Lower leg skin (tissue), 3 donors: ENCODE results near the gene VPS41.

Source experiments
- CTCF ChIP-seq, 3 donors: fragments of 450-650 bp; IDR thresholded peaks; one replicate each; pipeline ENCODE4 v1.5.1; 2016; ENCODE audit warnings: antibody characterized with exemption in 3 of 3, mild to moderate bottlenecking in 3 of 3, moderate library complexity in 2 of 3
- POLR2A ChIP-seq, 2 donors: fragments of 450-650 bp; IDR thresholded peaks; one replicate each; pipeline ENCODE4 v1.6.1; 2016 to 2017; ENCODE audit warnings: antibody characterized with exemption in 2 of 2, mild to moderate bottlenecking in 1 of 2, moderate library complexity in 1 of 2

- TF ChIP-seq CTCF (IDR thresholded peaks at IDR 0.05) (no peak), POLR2A (IDR thresholded peaks at IDR 0.05) (no peak)
Measured at GRCh38 chr7:38844952-38845563, 63.9 kb downstream of the VPS41 start.
